Measurements from ENCODE around the gene USP7.
"Not testable (repeated sequence)": the region's sequence is repeated elsewhere in the genome, so short reads cannot be mapped to it uniquely, and the experiment has no call there.

USP7 gene

GRCh38 chr16:8972843-8973586 lies 9.3 kb upstream of the USP7 start:
- DNase-seq = no peak

- no peak for DNase-seq
Observed at GRCh38 chr16:8971416-8971815, 7.7 kb upstream of the USP7 start.

GRCh38 chr16:8969202-8969897 lies 5.6 kb upstream of the USP7 start:
- DNase-seq = not testable (repeated sequence)

GRCh38 chr16:8968054-8968453 lies 4.3 kb upstream of the USP7 start:
- DNase-seq = not testable (repeated sequence)

GRCh38 chr16:8967132-8967821 lies 3.6 kb upstream of the USP7 start:
- DNase-seq = no peak

GRCh38 chr16:8966817-8967131 lies 3.1 kb upstream of the USP7 start:
- DNase-seq = no peak

GRCh38 chr16:8964462-8964861 lies 756 bp upstream of the USP7 start:
- no peak for DNase-seq

GRCh38 chr16:8963010-8963820 lies 491 bp downstream of the USP7 start:
- no peak for DNase-seq

GRCh38 chr16:8962393-8963009 lies 1.2 kb downstream of the USP7 start:
- peak; percentile 75 for DNase-seq

GRCh38 chr16:8961811-8962390 lies 1.8 kb downstream of the USP7 start:
- DNase-seq = no peak

GRCh38 chr16:8960788-8961109 lies 3.0 kb downstream of the USP7 start:
- no peak for DNase-seq

- no peak for DNase-seq
Observed at GRCh38 chr16:8959921-8960787, 3.6 kb downstream of the USP7 start.

GRCh38 chr16:8958344-8959167 lies 5.2 kb downstream of the USP7 start:
- DNase-seq = no peak

GRCh38 chr16:8957509-8958157 lies 6.1 kb downstream of the USP7 start:
- no peak for DNase-seq

GRCh38 chr16:8957063-8957397 lies 6.7 kb downstream of the USP7 start:
- no peak for DNase-seq

- no peak for DNase-seq
Observed at GRCh38 chr16:8956265-8957062, 7.2 kb downstream of the USP7 start.

- DNase-seq = no peak
Observed at GRCh38 chr16:8955828-8956227, 7.9 kb downstream of the USP7 start.

- no peak for DNase-seq
Observed at GRCh38 chr16:8953064-8953463, 10.6 kb downstream of the USP7 start.

- DNase-seq = no peak
Observed at GRCh38 chr16:8952281-8952751, 11.4 kb downstream of the USP7 start.
